AG08395 (cell line): ENCODE measurements around the gene GPX5.
"Not testable (repeated sequence)": the region's sequence is repeated elsewhere in the genome, so short reads cannot be mapped to it uniquely, and the experiment has no call there.

Experiments
- DNase-seq: peaks from one replicate; pipeline ENCODE4 v3.0.0; 2012; ENCODE audit warnings: mixed read lengths, low spot score

Gene GPX5

GRCh38 chr6:28525496-28526039 lies at the start of gene GPX5:
TSS of gene GPX5 (plus strand) at chr6:28525881. CDS start at chr6:28526014, 133 bp downstream.
- no peak for DNase-seq

- no peak for DNase-seq
These were observed 47.2 kb upstream of the GPX5 start for GRCh38 chr6:28478518-28478917.

DNA sequence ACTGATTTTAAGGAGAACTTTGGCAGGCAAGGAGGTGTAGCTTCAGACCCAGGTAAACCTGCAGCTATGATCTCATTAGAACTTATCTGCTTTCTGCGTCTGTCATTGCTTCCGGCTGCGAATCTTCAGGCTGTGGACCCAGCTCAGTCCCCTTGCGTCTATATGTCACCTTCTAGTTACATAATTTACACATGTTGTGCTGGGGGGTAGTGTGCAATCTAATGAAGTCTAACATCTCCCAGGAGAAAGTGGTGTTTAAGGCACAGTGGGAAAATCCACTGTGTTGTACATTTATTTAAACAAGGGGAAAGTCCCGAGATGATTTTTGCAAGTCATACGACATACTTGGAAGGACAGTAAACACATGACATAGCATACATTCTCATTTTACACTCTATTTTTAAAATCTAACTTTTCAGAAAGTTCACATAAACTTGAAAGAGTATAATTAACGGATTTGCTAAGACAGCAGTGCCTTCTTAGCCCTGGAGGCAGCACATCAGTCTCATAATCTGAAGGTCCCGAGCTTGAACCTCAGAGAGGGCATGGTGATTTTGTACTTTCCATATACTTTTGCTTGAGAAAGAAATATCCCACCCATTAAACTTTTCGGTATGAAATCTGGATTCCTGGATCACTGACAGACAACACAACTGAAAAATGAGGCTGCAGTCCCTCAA lies 45.3 kb upstream of the GPX5 start:
- DNase-seq: no peak

DNA sequence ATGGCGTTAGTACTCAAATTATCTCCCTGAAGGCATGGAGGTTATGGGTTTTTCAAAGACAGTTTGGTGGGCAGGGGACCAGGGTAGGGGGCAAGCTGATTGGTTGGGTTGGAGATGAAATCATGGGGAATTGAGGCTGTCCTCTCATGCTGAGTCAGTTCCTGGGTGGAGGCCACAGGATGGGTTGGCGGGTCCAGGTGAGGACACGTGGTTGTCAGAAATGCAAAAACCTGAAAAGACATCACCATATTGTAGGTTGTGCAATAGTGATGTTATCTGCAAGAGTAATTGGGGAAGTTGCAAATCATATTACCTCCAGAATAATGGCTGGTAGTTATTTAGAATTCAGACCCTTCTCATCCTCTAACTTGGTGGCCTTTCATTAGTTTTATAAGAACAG lies 40.2 kb upstream of the GPX5 start:
- no peak for DNase-seq

DNA sequence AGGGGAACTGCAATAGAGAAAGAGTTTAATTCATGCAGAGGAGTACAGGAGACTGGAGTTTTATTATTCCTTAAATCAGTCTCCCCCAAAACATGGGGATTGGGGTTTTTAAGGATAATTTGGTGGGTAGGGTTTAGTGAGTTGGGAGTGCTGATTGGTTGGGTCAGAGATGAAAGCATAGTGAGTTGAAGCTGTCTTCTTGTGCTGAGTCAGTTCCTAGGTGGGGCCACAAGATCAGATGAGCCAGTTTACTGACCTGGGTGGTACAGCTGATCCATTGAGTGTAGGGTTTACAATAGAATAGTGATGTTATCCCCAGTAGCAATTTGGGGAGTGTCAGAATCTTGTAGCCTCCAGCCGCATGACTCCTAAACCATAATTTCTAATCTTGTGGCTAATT lies 39.1 kb upstream of the GPX5 start:
- DNase-seq: no peak

DNA sequence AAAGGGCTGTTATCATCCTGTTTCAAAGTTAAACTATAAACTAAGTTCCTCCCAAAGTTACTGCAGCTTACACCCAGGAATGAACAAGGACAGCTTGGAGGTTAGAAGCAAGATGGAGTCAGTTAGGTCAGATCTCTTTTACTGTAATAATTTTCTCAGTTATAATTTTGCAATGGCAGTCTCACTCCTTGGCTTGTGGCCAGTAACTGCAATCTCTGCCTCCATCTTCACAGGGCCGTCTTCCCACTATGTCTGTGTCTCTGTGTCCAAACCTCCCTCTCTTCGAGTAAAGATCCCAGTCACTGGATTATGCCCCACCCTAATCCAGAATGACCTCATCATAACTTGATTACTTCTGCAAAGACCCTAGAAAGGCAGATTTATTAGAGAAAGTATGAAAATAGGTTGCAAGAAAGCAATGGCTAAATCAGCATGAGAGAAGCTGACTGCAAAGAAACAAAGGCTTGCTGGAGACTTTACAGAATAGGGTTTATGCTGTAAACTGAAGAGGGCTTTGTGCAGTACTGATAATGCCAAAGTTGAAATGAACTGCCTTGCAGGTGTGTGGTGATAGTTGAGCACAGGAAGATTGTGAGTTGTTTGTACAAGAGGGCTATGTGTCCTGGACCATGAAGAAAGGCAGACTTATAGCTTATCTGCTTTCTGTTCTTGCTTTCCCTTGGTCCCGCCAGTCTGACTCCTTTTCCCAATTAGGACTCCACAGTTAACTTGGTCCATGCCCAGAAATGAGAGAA lies 38.5 kb upstream of the GPX5 start:
- DNase-seq: no peak

GRCh38 chr6:28488916-28489365 lies 36.7 kb upstream of the GPX5 start:
- peak; percentile 15 for DNase-seq

DNA sequence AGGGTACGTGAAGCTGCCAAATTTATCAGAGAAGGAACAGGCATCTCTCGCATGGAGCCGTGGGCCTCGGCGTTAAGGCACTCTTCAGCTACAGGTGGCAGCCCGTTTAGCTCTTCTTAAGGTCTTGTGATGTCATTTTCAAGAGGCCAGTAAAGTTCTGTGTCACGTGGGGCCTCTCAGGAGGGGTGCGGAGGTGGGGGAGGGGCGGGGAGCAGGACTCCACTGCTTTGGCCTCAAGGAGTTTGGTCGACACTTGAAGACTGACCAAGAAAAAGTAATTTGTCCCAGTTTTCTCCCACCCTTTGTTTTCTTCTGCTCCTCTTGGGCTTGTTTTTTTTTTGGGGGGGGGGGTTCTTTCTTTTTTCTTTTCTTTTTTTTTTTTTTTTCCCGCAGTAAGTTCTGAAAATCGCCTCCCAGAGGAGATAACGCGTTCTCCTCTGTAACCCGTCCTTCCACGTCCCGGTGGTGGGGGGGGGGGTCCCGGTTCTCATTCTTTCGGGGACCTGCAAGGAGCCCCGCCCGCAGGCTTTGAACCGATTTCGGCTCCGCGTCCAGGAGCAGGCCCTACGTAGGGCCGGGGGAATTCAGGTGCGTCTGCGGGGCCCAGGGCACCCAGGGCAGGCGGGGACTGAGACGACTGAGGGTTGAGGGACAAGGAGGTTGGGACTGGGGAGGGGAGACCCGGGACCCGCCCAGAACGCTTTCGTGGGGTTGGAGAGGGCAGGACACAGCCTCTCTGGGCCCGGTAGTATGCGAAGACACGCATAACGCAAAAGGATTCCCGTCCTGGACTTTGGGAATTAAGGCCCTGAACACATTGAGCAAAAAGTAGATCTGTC lies 36.1 kb upstream of the GPX5 start:
- peak; percentile 48 for DNase-seq

- peak; percentile 9 for DNase-seq
These were observed 35.3 kb upstream of the GPX5 start for GRCh38 chr6:28490205-28490890.

- no peak for DNase-seq
These were observed 33.7 kb upstream of the GPX5 start for GRCh38 chr6:28491984-28492317.

GRCh38 chr6:28496099-28496779 lies 29.4 kb upstream of the GPX5 start:
- DNase-seq: no peak

DNA sequence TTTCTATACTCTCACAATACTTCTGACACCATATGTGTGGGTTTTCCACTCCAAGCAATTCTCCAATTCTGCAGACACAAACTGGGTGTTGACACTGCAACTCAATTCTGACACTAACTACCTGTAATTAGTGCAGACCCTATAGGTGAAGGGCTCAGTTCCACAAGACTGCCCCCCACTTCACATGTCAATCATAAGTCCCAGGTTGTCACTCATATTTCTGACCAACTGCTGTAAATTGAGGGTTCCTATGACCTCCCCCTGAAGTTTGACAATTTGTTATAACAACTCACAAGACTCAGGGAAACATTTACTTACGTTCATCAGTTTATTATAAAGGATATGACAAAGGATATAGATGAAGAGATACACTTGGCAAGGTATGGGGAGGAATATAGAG lies 28.4 kb upstream of the GPX5 start:
- no peak for DNase-seq

- no peak for DNase-seq
These were observed 27.8 kb upstream of the GPX5 start for GRCh38 chr6:28497893-28498292.

DNA sequence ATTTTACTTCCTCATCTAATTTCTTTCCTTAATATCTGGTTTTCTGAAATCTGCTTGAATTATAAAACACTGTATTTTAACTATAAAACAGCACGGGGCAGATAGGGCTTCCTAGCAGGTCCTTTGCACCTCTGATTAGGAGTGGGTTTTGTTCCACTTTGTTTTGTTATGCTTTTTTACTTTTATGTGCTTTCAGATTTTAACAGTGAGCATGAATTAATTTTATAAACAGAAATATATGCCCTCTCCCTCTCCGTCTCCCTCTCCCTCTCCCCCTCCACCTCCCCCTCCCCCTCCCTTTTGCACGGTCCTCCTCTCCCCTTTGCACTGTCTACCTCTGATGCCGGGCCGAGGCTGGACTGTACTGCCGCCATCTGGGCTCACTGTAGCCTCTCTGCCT lies 24.4 kb upstream of the GPX5 start:
- DNase-seq: no peak

GRCh38 chr6:28502136-28502535 lies 23.5 kb upstream of the GPX5 start:
- not testable (repeated sequence) for DNase-seq

GRCh38 chr6:28502709-28503305 lies 22.9 kb upstream of the GPX5 start:
- DNase-seq: not testable (repeated sequence)

GRCh38 chr6:28505733-28506132 lies 19.9 kb upstream of the GPX5 start:
- DNase-seq: no peak

- no peak for DNase-seq
These were observed 18.7 kb upstream of the GPX5 start for GRCh38 chr6:28506807-28507475.

DNA sequence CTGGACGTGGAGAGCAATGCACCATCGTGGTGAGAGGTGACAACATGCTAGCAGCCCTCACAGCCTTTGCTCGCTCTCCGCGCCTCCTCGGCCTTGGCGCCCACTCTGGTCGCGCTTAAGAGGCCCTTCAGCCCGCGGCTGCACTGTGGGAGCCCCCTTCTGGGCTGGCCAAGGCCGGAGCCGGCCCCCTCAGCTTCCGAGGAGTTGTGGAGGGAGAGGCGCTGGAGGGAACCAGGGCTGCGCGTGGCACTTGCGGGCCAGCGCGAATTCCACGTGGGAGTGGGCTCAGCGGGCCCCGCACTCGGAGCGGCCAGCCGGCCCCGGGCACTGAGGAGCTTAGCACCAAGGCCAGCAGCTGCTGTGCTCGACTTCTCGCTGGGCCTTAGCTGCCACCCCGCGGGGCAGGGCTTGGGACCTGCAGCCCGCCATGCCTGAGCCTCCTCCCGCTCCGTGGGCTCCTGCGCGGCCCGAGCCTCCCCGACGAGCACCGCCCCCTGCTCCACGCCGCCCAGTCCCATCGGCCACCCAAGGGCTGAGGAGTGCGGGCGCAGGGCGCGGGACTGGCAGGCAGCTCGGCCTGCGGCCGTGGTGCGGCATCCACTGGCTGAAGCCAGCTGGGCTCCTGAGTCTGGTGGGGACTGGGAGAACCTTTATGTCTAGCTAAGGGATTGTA lies 13.9 kb upstream of the GPX5 start:
- no peak for DNase-seq

- not testable (repeated sequence) for DNase-seq
These were observed 13.3 kb upstream of the GPX5 start for GRCh38 chr6:28512387-28512786.
